Subcutaneous adipose tissue (tissue), 4 donors: ENCODE data around the gene FAM174A. TPM values are rescaled to one million over a fixed set of nuclear protein-coding genes. Genes with fewer than 3 reads are reported as not detected.

Experiments
- CTCF ChIP-seq: fragments of 450-650 bp; IDR thresholded peaks from one replicate; pipeline ENCODE4 v1.5.1; 2016; ENCODE audit warnings: low read depth, mild to moderate bottlenecking, control low read depth, antibody characterized with exemption, moderate library complexity
- total RNA-seq, 4 donors: library from RNA; depleted of rRNA; stranded (reverse); fragments of >200 nt; gene quantifications; one replicate each; pipeline ENCODE4 v1.1.0, GENCODE V29; 2016

Gene FAM174A
- total RNA-seq, 4 donors from 2014 or later = 10.8 to 28.6 (median 23.2) TPM

GRCh38 chr5:100615362-100615761 lies 80.2 kb downstream of the FAM174A start:
- TF ChIP-seq CTCF = no peak

- TF ChIP-seq CTCF = no peak
These were observed 81.1 kb downstream of the FAM174A start for GRCh38 chr5:100616291-100616690.

- TF ChIP-seq CTCF = no peak
These were observed 81.8 kb downstream of the FAM174A start for GRCh38 chr5:100616981-100617380.

- no peak for TF ChIP-seq CTCF
These were observed 88.5 kb downstream of the FAM174A start for GRCh38 chr5:100623719-100624118.

- TF ChIP-seq CTCF = no peak
These were observed 99.9 kb downstream of the FAM174A start for GRCh38 chr5:100634937-100635534.
